Measurements from ENCODE around the gene DDX27.

DNA sequence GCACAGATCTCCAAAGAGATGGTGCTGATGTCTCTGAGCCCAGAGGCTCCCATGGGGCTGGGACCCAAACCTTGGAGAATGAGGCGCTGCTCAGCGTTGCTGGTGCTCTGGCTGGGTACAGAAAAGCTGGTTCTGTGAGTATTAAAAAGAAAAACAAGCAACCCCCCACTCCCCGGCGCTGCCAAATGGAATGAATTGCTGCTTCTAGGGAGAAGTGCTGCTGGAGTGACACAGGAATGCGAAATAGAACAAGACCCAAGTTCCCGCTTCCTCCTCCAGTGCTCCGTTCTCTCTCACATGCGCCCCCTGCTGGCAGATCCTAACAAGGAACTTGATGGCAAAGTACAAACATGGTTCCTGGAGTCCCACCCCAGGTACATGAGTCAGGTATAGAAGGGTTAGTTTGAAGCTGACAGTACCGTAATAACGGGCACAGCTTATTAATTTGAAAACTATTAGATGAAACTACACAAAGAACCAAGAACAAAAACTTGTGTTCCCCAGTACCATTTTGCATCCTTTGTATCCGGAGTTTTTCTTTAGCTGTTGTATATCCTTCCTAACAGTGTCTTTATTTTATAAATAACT is 2.1 kb upstream of the DDX27 start:
- TF ChIP-seq, protein P1, sequence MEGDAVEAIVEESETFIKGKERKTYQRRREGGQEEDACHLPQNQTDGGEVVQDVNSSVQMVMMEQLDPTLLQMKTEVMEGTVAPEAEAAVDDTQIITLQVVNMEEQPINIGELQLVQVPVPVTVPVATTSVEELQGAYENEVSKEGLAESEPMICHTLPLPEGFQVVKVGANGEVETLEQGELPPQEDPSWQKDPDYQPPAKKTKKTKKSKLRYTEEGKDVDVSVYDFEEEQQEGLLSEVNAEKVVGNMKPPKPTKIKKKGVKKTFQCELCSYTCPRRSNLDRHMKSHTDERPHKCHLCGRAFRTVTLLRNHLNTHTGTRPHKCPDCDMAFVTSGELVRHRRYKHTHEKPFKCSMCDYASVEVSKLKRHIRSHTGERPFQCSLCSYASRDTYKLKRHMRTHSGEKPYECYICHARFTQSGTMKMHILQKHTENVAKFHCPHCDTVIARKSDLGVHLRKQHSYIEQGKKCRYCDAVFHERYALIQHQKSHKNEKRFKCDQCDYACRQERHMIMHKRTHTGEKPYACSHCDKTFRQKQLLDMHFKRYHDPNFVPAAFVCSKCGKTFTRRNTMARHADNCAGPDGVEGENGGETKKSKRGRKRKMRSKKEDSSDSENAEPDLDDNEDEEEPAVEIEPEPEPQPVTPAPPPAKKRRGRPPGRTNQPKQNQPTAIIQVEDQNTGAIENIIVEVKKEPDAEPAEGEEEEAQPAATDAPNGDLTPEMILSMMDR (IDR thresholded peaks at IDR 0.05) = peak; percentile 83 to 94 (median 92)
- no peak for TF ChIP-seq POLR2A (IDR thresholded peaks at IDR 0.05)

Measured in prostate gland (tissue), 2 donors.